Nephron progenitor cell (in vitro differentiated cells): ENCODE results near the gene PHACTR1.

ENCODE experiments used
- DNase-seq: peaks from one replicate; pipeline ENCODE4 v3.0.0; 2021
- H3K27ac Mint-ChIP-seq: 2 replicates; pipeline ENCODE4 v1.8.0; 2021; ENCODE audit warnings: mild to moderate bottlenecking, moderate library complexity, mixed read lengths
- H3K27me3 Mint-ChIP-seq: 2 replicates; pipeline ENCODE4 v1.8.0; 2021; ENCODE audit warnings: mild to moderate bottlenecking, low read depth, mixed read lengths; ENCODE audit not compliant: poor library complexity
- H3K36me3 Mint-ChIP-seq: 2 replicates; pipeline ENCODE4 v1.8.0; 2021; ENCODE audit warnings: low read depth, mixed read lengths
- H3K4me1 Mint-ChIP-seq: 2 replicates; pipeline ENCODE4 v1.8.0; 2021; ENCODE audit warnings: mixed read lengths
- H3K4me3 Mint-ChIP-seq: 2 replicates; pipeline ENCODE4 v1.8.0; 2021; ENCODE audit warnings: mild to moderate bottlenecking, moderate library complexity, mixed read lengths
- H3K9me3 Mint-ChIP-seq: 2 replicates; pipeline ENCODE4 v1.8.0; 2021; ENCODE audit warnings: mild to moderate bottlenecking, moderate library complexity, mixed read lengths
- CTCF ChIP-seq: fragments of 200-600 bp; sonication (generic); IDR thresholded peaks from 2 replicates; pipeline ENCODE4 v1.5.0; 2021; ENCODE audit warnings: antibody characterized with exemption

Gene PHACTR1

GRCh38 chr6:13066050-13066449 lies 349.5 kb downstream of the PHACTR1 start:
- Mint-ChIP-seq H3K36me3 (no peaks in the 10 kb centered on the region), H3K27me3 (peaks cover 40% of the 10 kb centered on the region), H3K27ac (no peak overlapping the region), H3K4me1 (no peaks in the 10 kb centered on the region), H3K9me3 (no peaks in the 10 kb centered on the region), H3K4me3 (no peak overlapping the region)
- no peak for TF ChIP-seq CTCF
- no peak for DNase-seq

DNA sequence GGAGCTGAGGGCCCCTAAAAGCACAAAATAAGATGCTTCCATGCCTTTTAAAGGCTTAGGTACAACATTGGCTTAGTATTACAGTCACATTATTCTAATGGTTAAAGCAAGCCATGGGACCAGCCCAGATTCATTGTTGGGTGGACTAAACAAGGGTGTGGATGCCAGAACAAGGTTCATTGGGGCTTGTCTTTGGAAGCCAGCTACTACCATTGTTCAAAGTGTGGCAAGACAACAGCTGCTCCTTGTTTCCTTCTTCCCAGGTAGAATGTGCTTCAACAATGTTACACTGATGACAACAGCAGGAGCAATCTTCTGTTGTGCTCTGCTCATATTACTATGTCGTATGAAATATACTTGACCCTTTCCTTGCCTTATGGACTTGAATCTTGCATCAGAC lies 350.3 kb downstream of the PHACTR1 start:
- no peak for DNase-seq
- no peak for TF ChIP-seq CTCF
- Mint-ChIP-seq H3K4me1 (no peaks in the 10 kb centered on the region), H3K36me3 (no peaks in the 10 kb centered on the region), H3K9me3 (no peaks in the 10 kb centered on the region), H3K27ac (no peak overlapping the region), H3K4me3 (no peak overlapping the region), H3K27me3 (peaks cover 42% of the 10 kb centered on the region)

DNA sequence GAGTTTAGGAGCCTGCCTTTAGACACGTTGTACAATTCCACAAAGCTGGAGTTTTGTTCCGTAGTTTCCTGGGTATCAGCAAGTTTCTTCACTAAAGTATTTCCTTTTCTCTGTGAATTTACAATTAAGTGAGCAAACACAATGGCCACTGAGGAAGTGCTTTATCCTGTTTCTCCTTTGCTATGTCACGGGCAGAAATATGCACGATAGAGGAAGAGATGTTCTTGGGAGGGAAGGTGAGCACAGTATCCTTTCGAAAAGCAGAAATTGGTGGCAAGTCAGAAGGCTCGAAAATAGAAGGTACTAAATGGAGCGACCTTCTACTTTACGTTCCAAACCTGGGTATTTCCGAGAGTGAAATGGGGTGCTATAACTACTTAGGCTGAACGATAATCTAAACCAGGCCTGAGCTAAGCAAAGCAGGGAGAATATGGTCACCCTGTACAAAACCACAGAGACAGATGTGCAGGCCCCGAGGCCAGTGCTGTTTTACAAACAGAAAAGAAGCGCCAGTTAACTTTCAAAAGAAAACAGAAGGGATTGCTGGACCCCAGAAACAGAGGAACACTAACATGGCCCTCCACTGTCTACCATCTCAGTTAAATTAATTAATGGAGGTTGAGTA lies 352.1 kb downstream of the PHACTR1 start:
- Mint-ChIP-seq H3K4me3 (no peak overlapping the region), H3K36me3 (no peaks in the 10 kb centered on the region), H3K9me3 (no peaks in the 10 kb centered on the region), H3K4me1 (peaks cover 9% of the 10 kb centered on the region), H3K27me3 (peaks cover 45% of the 10 kb centered on the region), H3K27ac (no peak overlapping the region)
- no peak for TF ChIP-seq CTCF
- DNase-seq: no peak

GRCh38 chr6:13071550-13072345 lies 355.2 kb downstream of the PHACTR1 start:
- Mint-ChIP-seq H3K4me1 (peaks cover 37% of the 10 kb centered on the region), H3K27me3 (peaks cover 61% of the 10 kb centered on the region), H3K27ac (no peak overlapping the region), H3K4me3 (no peak overlapping the region), H3K36me3 (no peaks in the 10 kb centered on the region), H3K9me3 (no peaks in the 10 kb centered on the region)
- no peak for TF ChIP-seq CTCF
- no peak for DNase-seq

- H3K36me3 Mint-ChIP-seq: no peaks in the 10 kb centered on the region
- H3K4me1 Mint-ChIP-seq: peaks cover 47% of the 10 kb centered on the region
- no peak for DNase-seq
- H3K27ac Mint-ChIP-seq: no peak overlapping the region
- no peaks in the 10 kb centered on the region for H3K9me3 Mint-ChIP-seq
- no peak overlapping the region for H3K4me3 Mint-ChIP-seq
- no peak for TF ChIP-seq CTCF
- H3K27me3 Mint-ChIP-seq: peaks cover 58% of the 10 kb centered on the region
These were observed 356.2 kb downstream of the PHACTR1 start for GRCh38 chr6:13072686-13073347.
